A673 (cell line): ENCODE results near the gene TARS3.

Experiments used
- EZH2 ChIP-seq: fragments of 200-600 bp; sonication (generic); IDR thresholded peaks from 2 replicates; pipeline ENCODE4 v1.6.1; 2017; ENCODE audit warnings: borderline replicate concordance, low read depth, mild to moderate bottlenecking, mixed read lengths, antibody characterized with exemption, low read length; ENCODE audit not compliant: poor library complexity, severe bottlenecking
- TF ChIP-seq, protein P1 (sequence below): fragments of 300-800, 200-600 bp; sonication (generic); conservative IDR thresholded peaks from 2 replicates; pipeline ENCODE4 v1.5.1; 2017; ENCODE audit warnings: low read depth, mild to moderate bottlenecking, antibody characterized with exemption, low read length, moderate library complexity, mixed read lengths

DNA sequence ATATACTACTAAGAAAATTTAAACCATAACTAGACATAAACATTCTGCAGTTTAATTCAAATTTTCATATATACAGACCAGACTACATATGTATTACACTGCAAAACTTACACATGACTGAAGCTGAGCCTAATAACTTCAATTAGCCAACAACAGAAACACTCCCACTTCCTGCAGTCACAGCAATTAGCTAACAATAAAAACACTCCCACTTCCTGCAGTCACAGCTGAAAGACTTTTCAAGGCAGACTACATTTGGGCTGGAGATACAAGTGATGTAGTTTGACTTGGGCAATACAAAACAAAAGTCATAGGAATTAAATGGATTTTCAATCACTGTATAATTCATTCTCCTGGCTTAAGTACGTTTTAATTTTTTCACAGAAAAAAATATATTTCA, 82.4 kb downstream of the TARS3 start:
- TF ChIP-seq, protein P1, sequence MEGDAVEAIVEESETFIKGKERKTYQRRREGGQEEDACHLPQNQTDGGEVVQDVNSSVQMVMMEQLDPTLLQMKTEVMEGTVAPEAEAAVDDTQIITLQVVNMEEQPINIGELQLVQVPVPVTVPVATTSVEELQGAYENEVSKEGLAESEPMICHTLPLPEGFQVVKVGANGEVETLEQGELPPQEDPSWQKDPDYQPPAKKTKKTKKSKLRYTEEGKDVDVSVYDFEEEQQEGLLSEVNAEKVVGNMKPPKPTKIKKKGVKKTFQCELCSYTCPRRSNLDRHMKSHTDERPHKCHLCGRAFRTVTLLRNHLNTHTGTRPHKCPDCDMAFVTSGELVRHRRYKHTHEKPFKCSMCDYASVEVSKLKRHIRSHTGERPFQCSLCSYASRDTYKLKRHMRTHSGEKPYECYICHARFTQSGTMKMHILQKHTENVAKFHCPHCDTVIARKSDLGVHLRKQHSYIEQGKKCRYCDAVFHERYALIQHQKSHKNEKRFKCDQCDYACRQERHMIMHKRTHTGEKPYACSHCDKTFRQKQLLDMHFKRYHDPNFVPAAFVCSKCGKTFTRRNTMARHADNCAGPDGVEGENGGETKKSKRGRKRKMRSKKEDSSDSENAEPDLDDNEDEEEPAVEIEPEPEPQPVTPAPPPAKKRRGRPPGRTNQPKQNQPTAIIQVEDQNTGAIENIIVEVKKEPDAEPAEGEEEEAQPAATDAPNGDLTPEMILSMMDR: no peak
- no peak for TF ChIP-seq EZH2
